ENCODE data around the gene CRK.

DNA sequence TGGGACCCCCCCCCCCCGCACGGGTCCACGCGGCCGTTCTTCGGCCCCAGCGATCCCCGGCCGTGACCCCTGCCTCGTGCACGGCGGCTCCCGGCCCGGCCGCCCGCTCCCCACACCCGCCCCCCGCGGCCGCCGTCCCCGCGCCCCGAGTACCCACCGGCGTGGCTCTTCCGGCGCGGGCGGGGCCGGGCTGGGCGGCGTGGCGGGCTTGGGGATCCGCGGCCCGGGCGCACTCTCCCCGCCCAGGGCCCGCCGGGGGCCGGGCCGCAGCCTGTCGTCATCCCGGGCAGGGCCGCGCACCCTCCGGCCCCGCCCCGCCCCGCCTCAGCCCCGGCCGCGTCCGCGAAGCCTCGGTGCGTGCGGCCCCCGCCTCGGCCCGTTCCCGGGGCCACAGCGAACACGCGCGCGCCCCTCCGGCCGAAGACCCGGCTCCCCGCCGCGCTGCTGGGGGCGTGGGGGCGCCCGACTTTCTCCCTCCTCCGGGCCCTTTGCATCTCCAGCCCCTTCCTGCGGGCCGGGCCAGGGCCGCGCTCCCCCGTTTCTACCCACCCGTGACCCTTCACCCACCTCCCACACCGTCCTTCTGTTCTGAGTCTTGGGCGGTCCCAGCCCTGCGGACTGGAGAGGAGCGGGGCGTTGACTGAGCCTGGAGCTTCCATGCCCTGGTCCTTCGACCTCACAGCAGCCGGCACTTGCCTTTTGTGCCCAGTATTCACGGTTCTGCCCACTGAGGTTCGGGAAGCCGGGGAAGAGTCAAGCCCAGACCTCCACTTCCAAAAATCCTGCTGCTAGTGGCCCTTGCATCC is 35.6 kb upstream of the CRK start:
- TF ChIP-seq CTCF (IDR thresholded peaks at IDR 0.05) (no peak), POLR2A (IDR thresholded peaks at IDR 0.05) (no peak), POLR2AphosphoS5 (IDR thresholded peaks at IDR 0.05) (no peak)

Data from stomach (tissue), 4 donors.